Measurements from ENCODE around the gene SMPD2.
A peak's percentile ranks its signal among the peaks of the same experiment; 100 is the strongest.
"Not testable (repeated sequence)": the region's sequence is repeated elsewhere in the genome, so short reads cannot be mapped to it uniquely, and the experiment has no call there.

The SMPD2 gene

GRCh38 chr6:109453156-109453555, 12.6 kb downstream of the SMPD2 start:
- Mint-ChIP-seq H3K9me3 (ENCODE audit: low read depth) (no peaks in the 10 kb centered on the region), H3K27me3 (no peaks in the 10 kb centered on the region), H3K4me1 (ENCODE audit: low read depth) (peaks cover 55% of the 10 kb centered on the region), H3K36me3 (peaks cover 4% of the 10 kb centered on the region), H3K27ac (no peak overlapping the region), H3K4me3 (no peak overlapping the region)

DNA sequence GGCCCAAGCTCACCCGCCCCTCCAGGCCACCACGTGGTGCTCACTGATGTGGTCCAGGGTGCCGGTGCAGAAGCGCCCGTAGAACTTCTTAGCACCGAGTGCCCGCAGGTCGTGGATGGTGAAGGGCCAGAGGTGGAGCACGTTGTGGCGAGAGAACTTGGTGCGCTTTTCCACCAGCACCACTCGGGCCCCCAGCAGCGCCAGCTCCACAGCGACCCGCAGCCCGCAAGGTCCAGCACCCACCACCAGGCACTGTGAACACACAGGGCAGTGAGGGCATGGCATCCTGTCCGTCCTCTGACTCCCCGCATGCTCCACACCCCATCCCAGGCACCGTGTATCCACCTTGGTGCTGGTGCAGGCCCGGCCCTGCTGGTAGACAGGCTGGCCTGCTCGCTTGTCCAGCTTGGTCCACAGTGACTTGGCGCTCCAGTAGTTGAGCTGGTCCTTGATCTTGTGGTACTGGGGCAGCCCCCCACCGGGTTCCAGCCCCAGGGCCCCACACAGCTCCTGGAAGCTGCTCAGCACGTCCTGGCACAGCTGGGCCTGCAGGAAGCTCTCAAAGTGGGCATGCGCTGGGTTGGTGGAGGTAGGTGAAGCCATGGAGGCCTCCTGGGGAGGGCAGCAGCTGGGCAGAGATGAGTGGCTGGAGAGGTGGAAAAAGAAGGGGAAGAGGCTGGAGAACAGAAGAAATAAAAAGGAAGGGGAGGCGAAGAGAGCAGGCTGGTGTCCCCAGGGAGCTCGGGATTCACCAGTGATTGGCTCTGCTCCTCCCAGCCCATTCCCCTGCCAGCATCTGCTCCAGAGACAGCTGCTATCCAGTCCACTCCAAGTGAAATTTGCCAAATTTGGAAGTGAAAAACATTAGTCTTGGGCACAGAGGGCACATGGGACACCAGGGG, 13.3 kb downstream of the SMPD2 start:
- H3K9me3 Mint-ChIP-seq (ENCODE audit: low read depth): no peaks in the 10 kb centered on the region
- H3K4me1 Mint-ChIP-seq (ENCODE audit: low read depth): peaks cover 59% of the 10 kb centered on the region
- peak overlapping the region; percentile 89 for H3K27ac Mint-ChIP-seq
- no peaks in the 10 kb centered on the region for H3K27me3 Mint-ChIP-seq
- peaks cover 4% of the 10 kb centered on the region for H3K36me3 Mint-ChIP-seq
- H3K4me3 Mint-ChIP-seq: peak overlapping the region; percentile 94

DNA sequence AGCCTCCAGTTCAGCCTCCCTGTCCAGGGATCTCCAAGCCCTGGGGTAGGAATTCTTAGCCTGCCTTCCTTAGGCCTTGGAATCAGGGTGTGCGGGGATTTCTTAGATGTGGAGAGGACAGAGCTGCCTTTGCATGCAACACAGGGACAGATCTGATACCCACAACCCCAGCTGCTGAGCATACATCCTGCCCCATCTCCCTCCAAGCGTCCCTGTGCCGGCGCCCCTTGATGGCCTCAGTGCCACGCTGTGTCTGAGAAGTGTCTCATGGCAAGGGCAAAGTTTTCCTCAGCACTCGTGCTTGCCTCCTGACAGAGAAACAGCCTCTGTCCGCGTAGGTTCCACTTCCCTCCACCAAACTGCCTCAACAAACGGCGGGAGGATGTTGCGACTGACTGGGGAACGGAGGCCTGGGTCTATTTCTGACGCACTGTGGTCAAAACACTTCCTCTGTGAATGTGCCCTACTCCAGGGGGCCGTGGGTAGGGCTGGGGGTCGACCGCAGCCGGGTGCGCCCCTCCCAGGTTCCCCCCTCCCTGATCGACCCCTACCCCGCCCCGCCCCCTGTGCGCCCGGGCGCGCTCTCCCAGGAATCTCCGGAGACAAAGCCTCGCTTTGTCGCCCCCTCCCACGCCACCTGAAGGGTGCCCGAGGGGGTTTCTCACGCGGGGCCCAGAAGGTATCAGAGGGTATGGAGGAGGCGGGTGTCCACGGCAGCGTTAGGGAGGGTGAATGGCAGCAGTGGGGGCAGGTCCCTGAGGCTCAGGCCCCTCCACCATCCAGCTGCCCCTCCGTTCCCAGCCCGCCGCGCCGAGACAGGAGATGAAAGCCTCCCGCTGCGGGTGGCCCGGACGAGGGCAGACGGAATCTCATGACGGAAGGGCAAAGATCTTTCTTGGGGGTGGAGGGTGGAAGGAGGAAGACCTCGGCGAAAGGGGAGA, 14.2 kb downstream of the SMPD2 start:
- Mint-ChIP-seq H3K4me1 (ENCODE audit: low read depth) (peaks cover 64% of the 10 kb centered on the region), H3K36me3 (peaks cover 4% of the 10 kb centered on the region), H3K27ac (peak overlapping the region; percentile 90), H3K27me3 (no peaks in the 10 kb centered on the region), H3K4me3 (peak overlapping the region; percentile 94), H3K9me3 (ENCODE audit: low read depth) (no peaks in the 10 kb centered on the region)

- H3K36me3 Mint-ChIP-seq: peaks cover 4% of the 10 kb centered on the region
- H3K27me3 Mint-ChIP-seq: no peaks in the 10 kb centered on the region
- H3K27ac Mint-ChIP-seq: peak within 1 kb of the TSS; percentile 90
- H3K9me3 Mint-ChIP-seq (ENCODE audit: low read depth): no peaks in the 10 kb centered on the region
- peaks cover 64% of the 10 kb centered on the region for H3K4me1 Mint-ChIP-seq (ENCODE audit: low read depth)
- H3K4me3 Mint-ChIP-seq: peak within 1 kb of the TSS; percentile 94
Measured at GRCh38 chr6:109455437-109456110, 15.1 kb downstream of the SMPD2 start, which contains the start of gene MICAL1. Gene MICAL1 (minus strand): TSS chr6:109455772. CDS start chr6:109454196, 1,576 bp downstream.

GRCh38 chr6:109456111-109456583, 15.6 kb downstream of the SMPD2 start:
- H3K27me3 Mint-ChIP-seq: no peaks in the 10 kb centered on the region
- peak overlapping the region; percentile 50 for H3K4me3 Mint-ChIP-seq
- H3K9me3 Mint-ChIP-seq (ENCODE audit: low read depth): no peaks in the 10 kb centered on the region
- peaks cover 62% of the 10 kb centered on the region for H3K4me1 Mint-ChIP-seq (ENCODE audit: low read depth)
- no peak overlapping the region for H3K27ac Mint-ChIP-seq
- H3K36me3 Mint-ChIP-seq: peaks cover 2% of the 10 kb centered on the region

GRCh38 chr6:109456710-109457561, 16.4 kb downstream of the SMPD2 start:
- peak overlapping the region; percentile 67 for H3K27ac Mint-ChIP-seq
- H3K27me3 Mint-ChIP-seq: no peaks in the 10 kb centered on the region
- peaks cover 7% of the 10 kb centered on the region for H3K36me3 Mint-ChIP-seq
- peaks cover 65% of the 10 kb centered on the region for H3K4me1 Mint-ChIP-seq (ENCODE audit: low read depth)
- H3K9me3 Mint-ChIP-seq (ENCODE audit: low read depth): no peaks in the 10 kb centered on the region
- H3K4me3 Mint-ChIP-seq: peak overlapping the region; percentile 50

DNA sequence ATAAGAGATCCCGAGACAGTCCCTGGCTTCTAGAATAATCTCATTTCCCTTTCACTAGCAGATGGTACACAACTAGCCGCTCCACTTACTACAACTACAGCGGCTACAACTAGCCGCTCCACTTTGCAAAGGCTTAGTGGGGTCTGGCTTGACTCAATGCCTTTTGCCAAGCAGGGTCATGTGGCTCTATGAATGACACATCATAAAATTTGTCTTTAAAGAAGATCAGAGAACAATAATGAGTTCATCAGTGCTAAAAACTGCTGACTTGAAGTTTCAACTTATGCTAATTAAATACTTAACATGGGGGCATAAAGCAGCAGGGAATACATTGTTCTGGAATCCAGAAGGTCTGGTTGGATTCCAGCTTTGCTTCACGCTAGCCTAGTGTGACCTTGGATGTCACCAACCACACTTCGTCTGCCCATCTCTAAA, 17.1 kb downstream of the SMPD2 start:
- peaks cover 70% of the 10 kb centered on the region for H3K4me1 Mint-ChIP-seq (ENCODE audit: low read depth)
- H3K9me3 Mint-ChIP-seq (ENCODE audit: low read depth): no peaks in the 10 kb centered on the region
- no peaks in the 10 kb centered on the region for H3K27me3 Mint-ChIP-seq
- peak overlapping the region; percentile 6 for H3K4me3 Mint-ChIP-seq
- peaks cover 13% of the 10 kb centered on the region for H3K36me3 Mint-ChIP-seq
- H3K27ac Mint-ChIP-seq: peak overlapping the region; percentile 67

DNA sequence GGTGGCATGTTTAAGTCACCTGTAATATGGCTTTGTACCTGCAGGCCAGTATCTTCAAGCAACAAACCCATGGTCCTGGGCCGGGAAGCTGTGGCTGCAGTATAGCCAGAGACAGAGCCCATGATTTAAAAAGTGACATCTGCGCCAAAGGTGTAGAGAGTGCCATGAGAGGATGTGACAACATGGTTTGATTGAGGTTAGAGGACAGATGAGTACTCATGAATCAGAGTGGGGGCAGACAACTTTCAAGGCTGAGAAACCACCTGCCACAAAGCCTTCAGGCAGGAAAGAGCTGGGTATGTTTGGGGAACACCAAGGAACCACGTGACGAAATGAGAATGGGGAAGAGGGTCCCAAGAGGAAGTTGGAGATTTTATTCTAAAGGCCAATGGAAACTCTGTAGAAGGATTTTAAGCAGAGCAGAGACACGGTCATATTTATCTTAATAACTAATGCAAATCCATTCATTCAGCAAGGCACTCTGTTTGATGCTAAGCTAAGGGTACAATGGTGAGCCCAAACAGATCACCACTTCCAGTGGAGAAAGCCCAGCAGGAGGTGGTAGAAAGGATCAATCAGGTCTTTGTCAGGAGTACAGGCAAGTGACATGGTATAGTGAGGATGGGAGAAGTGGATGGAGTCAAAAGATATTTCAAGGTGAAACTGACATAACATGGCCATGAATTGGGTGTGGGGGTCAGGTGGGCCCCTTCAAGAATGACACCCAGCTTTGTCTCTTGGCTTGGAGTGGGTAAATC, 18.4 kb downstream of the SMPD2 start:
- H3K9me3 Mint-ChIP-seq (ENCODE audit: low read depth): no peaks in the 10 kb centered on the region
- H3K4me3 Mint-ChIP-seq: peak overlapping the region; percentile 55
- H3K4me1 Mint-ChIP-seq (ENCODE audit: low read depth): peaks cover 69% of the 10 kb centered on the region
- peaks cover 13% of the 10 kb centered on the region for H3K36me3 Mint-ChIP-seq
- H3K27ac Mint-ChIP-seq: peak overlapping the region; percentile 83
- no peaks in the 10 kb centered on the region for H3K27me3 Mint-ChIP-seq

- Mint-ChIP-seq H3K9me3 (ENCODE audit: low read depth) (no peaks in the 10 kb centered on the region), H3K4me1 (ENCODE audit: low read depth) (peaks cover 67% of the 10 kb centered on the region), H3K4me3 (no peak overlapping the region), H3K36me3 (peaks cover 15% of the 10 kb centered on the region), H3K27me3 (no peaks in the 10 kb centered on the region), H3K27ac (peak overlapping the region; percentile 83)
Measured at GRCh38 chr6:109460161-109460829, 19.8 kb downstream of the SMPD2 start.

- not testable (repeated sequence) for H3K9me3 Mint-ChIP-seq (ENCODE audit: low read depth); H3K27me3 Mint-ChIP-seq; H3K4me3 Mint-ChIP-seq
- Mint-ChIP-seq H3K27ac (peak overlapping the region; percentile 41), H3K36me3 (peaks cover 18% of the 10 kb centered on the region), H3K4me1 (ENCODE audit: low read depth) (peaks cover 74% of the 10 kb centered on the region)
Measured at GRCh38 chr6:109461205-109461604, 20.7 kb downstream of the SMPD2 start.

DNA sequence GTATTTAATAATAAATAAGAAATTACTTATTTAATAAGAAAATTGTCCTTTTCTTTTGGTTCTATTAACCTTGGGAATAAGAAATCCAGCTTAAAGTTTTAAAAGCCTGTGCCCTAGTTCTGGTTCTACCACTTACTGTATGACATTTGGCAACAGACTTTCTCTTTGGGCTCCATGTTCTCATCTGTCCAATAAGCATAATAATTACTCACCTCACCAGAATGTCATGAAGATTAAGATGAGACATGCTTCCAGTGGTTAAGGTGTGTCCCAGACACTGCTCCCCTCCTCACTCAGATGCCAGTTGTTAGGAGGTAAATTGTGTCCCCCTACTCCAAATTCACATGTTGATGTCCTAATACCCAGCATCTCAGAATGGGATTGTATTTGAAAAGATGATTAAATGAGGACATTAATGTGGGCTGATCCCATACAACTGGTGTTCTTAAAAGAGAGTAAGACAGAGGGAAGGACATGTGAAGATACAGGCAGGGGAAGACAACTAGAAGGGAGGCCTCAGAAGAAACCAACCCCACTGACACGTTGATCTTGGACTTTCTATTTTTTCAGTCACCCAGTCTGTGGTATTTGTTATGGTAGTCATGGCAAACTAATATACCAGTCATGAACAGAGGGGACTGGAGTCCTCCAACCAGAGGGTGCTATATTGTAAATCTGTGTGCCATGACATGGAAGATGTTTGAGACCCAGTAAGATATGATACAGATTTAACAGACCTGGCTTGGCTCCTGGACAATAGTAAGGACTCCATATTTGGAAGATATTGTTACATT, 21.4 kb downstream of the SMPD2 start:
- Mint-ChIP-seq H3K27ac (peak overlapping the region; percentile 78), H3K4me3 (peak overlapping the region; percentile 15)

GRCh38 chr6:109465772-109466171, 25.2 kb downstream of the SMPD2 start:
- peak overlapping the region; percentile 72 for H3K27ac Mint-ChIP-seq
- no peaks in the 10 kb centered on the region for H3K9me3 Mint-ChIP-seq (ENCODE audit: low read depth)
- H3K36me3 Mint-ChIP-seq: peaks cover 33% of the 10 kb centered on the region
- no peaks in the 10 kb centered on the region for H3K27me3 Mint-ChIP-seq
- H3K4me3 Mint-ChIP-seq: no peak overlapping the region
- H3K4me1 Mint-ChIP-seq (ENCODE audit: low read depth): peaks cover 65% of the 10 kb centered on the region

More for the DNA sequence above, 21.4 kb downstream of the SMPD2 start:
- H3K27me3 Mint-ChIP-seq: no peaks in the 10 kb centered on the region
- peaks cover 18% of the 10 kb centered on the region for H3K36me3 Mint-ChIP-seq
- H3K9me3 Mint-ChIP-seq (ENCODE audit: low read depth): no peaks in the 10 kb centered on the region
- peaks cover 67% of the 10 kb centered on the region for H3K4me1 Mint-ChIP-seq (ENCODE audit: low read depth)
